HG03469 (cell line): ENCODE results near the gene SERPINC1.
"Not testable (repeated sequence)": the region's sequence is repeated elsewhere in the genome, so short reads cannot be mapped to it uniquely, and the experiment has no call there.

Experiments
- ATAC-seq: cut with Tn5 transposase; IDR thresholded peaks from one replicate; pipeline ENCODE4 v1.9.1; 2021; ENCODE audit warnings: mild to moderate bottlenecking, moderate library complexity, moderate number of reproducible peaks; ENCODE audit not compliant: unreplicated experiment

The SERPINC1 gene

GRCh38 chr1:173894189-173894588 is 22.9 kb downstream of the SERPINC1 start:
- no peak for ATAC-seq

- no peak for ATAC-seq
Measured at GRCh38 chr1:173893611-173894010, 23.5 kb downstream of the SERPINC1 start.

GRCh38 chr1:173889885-173890284 is 27.2 kb downstream of the SERPINC1 start:
- no peak for ATAC-seq

GRCh38 chr1:173888749-173889148 is 28.4 kb downstream of the SERPINC1 start:
- no peak for ATAC-seq

- ATAC-seq, result no peak
Measured at GRCh38 chr1:173887627-173888026, 29.5 kb downstream of the SERPINC1 start.

- ATAC-seq, result no peak
Measured at GRCh38 chr1:173886746-173887611, 30.1 kb downstream of the SERPINC1 start.

- no peak for ATAC-seq
Measured at GRCh38 chr1:173884701-173885100, 32.4 kb downstream of the SERPINC1 start.

- ATAC-seq, result not testable (repeated sequence)
Measured at GRCh38 chr1:173881117-173881516, 36.0 kb downstream of the SERPINC1 start.

- ATAC-seq, result no peak
Measured at GRCh38 chr1:173878251-173878650, 38.9 kb downstream of the SERPINC1 start.

GRCh38 chr1:173876732-173877131 is 40.4 kb downstream of the SERPINC1 start:
- no peak for ATAC-seq

- no peak for ATAC-seq
Measured at GRCh38 chr1:173871500-173871899, 45.6 kb downstream of the SERPINC1 start.

GRCh38 chr1:173871091-173871490 is 46.0 kb downstream of the SERPINC1 start:
- no peak for ATAC-seq

- peak; percentile 17 for ATAC-seq
Measured at GRCh38 chr1:173870252-173871075, 46.7 kb downstream of the SERPINC1 start.

GRCh38 chr1:173869021-173869359 is 48.1 kb downstream of the SERPINC1 start:
- ATAC-seq, result no peak

- peak; percentile 39 for ATAC-seq
Measured at GRCh38 chr1:173868266-173869020, 48.7 kb downstream of the SERPINC1 start, which contains the start of gene ZBTB37. Gene ZBTB37 (plus strand): TSS chr1:173868380. CDS start chr1:173870226, 1,846 bp downstream.

- ATAC-seq, result peak; percentile 53
Measured at GRCh38 chr1:173867753-173868265, 49.3 kb downstream of the SERPINC1 start, which contains the start of gene GAS5. Gene GAS5 (minus strand): TSS chr1:173867989.

GRCh38 chr1:173867141-173867752 is 49.9 kb downstream of the SERPINC1 start:
- ATAC-seq, result no peak

GRCh38 chr1:173866413-173867115 is 50.6 kb downstream of the SERPINC1 start:
- ATAC-seq, result no peak

- ATAC-seq, result no peak
Measured at GRCh38 chr1:173865468-173866164, 51.5 kb downstream of the SERPINC1 start.
